Body of pancreas (tissue), 4 donors: ENCODE data around the gene VOPP1.

ENCODE experiments used
- CTCF ChIP-seq, 7 experiments: fragments of 450-650 bp in 4 of 7; fragments of 200-600 bp in 3 of 7; sonication (generic) in 3 of 7; IDR thresholded peaks; one replicate each; pipeline ENCODE4 v1.5.1; 2016 to 2019; ENCODE audit warnings: antibody characterized with exemption in 7 of 7
- POLR2A ChIP-seq, 3 donors: fragments of 450-650 bp; IDR thresholded peaks; one replicate each; pipeline ENCODE4 v1.6.1; 2016; ENCODE audit warnings: antibody characterized with exemption in 3 of 3, mild to moderate bottlenecking in 2 of 3

- no peak for TF ChIP-seq CTCF (IDR thresholded peaks at IDR 0.05)
- no peak for TF ChIP-seq POLR2A (IDR thresholded peaks at IDR 0.05)
Measured at GRCh38 chr7:55589905-55590304, 17.6 kb upstream of the VOPP1 start.
